RWPE2 (cell line): ENCODE results near the gene LDB3.

ENCODE experiments used
- ATAC-seq: fragments of 200-7000 bp; cut with Tn5 transposase; 3 replicates; pipeline ENCODE4 v1.9.1; 2021; ENCODE audit warnings: low read depth
- DNase-seq: peaks from one replicate; pipeline ENCODE4 v3.0.0-alpha.2; 2020; ENCODE audit warnings: low spot score
- H3K27ac ChIP-seq: fragments of 450-650 bp; 2 replicates; pipeline ENCODE4 v1.5.1; 2017; ENCODE audit warnings: mild to moderate bottlenecking; ENCODE audit not compliant: poor library complexity, severe bottlenecking
- H3K27me3 ChIP-seq: fragments of 250-450 bp; sonication (Bioruptor Pico); 2 replicates; pipeline ENCODE4 v1.5.1; 2021; ENCODE audit warnings: mild to moderate bottlenecking, moderate library complexity; ENCODE audit not compliant: insufficient read depth, poor library complexity, severe bottlenecking
- H3K36me3 ChIP-seq: fragments of 250-450 bp; sonication (Bioruptor Pico); 2 replicates; pipeline ENCODE4 v1.5.1; 2020; ENCODE audit warnings: low read depth, mild to moderate bottlenecking, moderate library complexity
- H3K4me1 ChIP-seq: fragments of 250-450 bp; sonication (Bioruptor Pico); 2 replicates; pipeline ENCODE4 v1.5.1; 2021; ENCODE audit warnings: mild to moderate bottlenecking, moderate library complexity; ENCODE audit not compliant: insufficient read depth, poor library complexity, severe bottlenecking
- H3K4me3 ChIP-seq: fragments of 250-450 bp; sonication (Bioruptor Pico); 2 replicates; pipeline ENCODE4 v1.5.1; 2021; ENCODE audit warnings: mild to moderate bottlenecking, moderate library complexity; ENCODE audit not compliant: severe bottlenecking
- H3K9me3 ChIP-seq: fragments of 250-450 bp; sonication (Bioruptor Pico); 2 replicates; pipeline ENCODE4 v1.5.1; 2021; ENCODE audit warnings: mild to moderate bottlenecking, moderate library complexity; ENCODE audit not compliant: severe bottlenecking
- CTCF ChIP-seq: fragments of 450-650 bp; IDR thresholded peaks from one replicate; pipeline ENCODE4 v1.5.1; 2017; ENCODE audit warnings: mild to moderate bottlenecking, moderate library complexity; ENCODE audit not compliant: poor library complexity, severe bottlenecking

Gene LDB3

GRCh38 chr10:86647773-86648703 lies 20.3 kb upstream of the LDB3 start:
- DNase-seq, result no peak
- no peaks in the 10 kb centered on the region for H3K36me3 ChIP-seq
- no peaks in the 10 kb centered on the region for H3K9me3 ChIP-seq
- peak; percentile 51 for ATAC-seq
- TF ChIP-seq CTCF, result no peak
- peak overlapping the region; percentile 80 for H3K27ac ChIP-seq
- no peaks in the 10 kb centered on the region for H3K27me3 ChIP-seq
- H3K4me1 ChIP-seq, result peaks cover 31% of the 10 kb centered on the region
- H3K4me3 ChIP-seq, result no peak overlapping the region

GRCh38 chr10:86648704-86649427 lies 19.4 kb upstream of the LDB3 start:
- H3K4me1 ChIP-seq, result peaks cover 27% of the 10 kb centered on the region
- TF ChIP-seq CTCF, result no peak
- no peaks in the 10 kb centered on the region for H3K27me3 ChIP-seq
- no peak overlapping the region for H3K4me3 ChIP-seq
- no peaks in the 10 kb centered on the region for H3K36me3 ChIP-seq
- DNase-seq (peak; percentile 96), ATAC-seq (peak; percentile 94)
- H3K9me3 ChIP-seq, result no peaks in the 10 kb centered on the region
- H3K27ac ChIP-seq, result peak overlapping the region; percentile 80

GRCh38 chr10:86649471-86650150 lies 18.7 kb upstream of the LDB3 start:
- ATAC-seq (no peak), DNase-seq (peak; percentile 47)
- Histone ChIP-seq H3K27ac (peak overlapping the region; percentile 80), H3K4me1 (peaks cover 21% of the 10 kb centered on the region), H3K27me3 (no peaks in the 10 kb centered on the region), H3K4me3 (no peak overlapping the region), H3K9me3 (no peaks in the 10 kb centered on the region), H3K36me3 (no peaks in the 10 kb centered on the region)
- no peak for TF ChIP-seq CTCF

GRCh38 chr10:86650151-86650550 lies 18.2 kb upstream of the LDB3 start:
- ATAC-seq, result no peak
- H3K9me3 ChIP-seq, result no peaks in the 10 kb centered on the region
- H3K4me1 ChIP-seq, result peaks cover 21% of the 10 kb centered on the region
- H3K4me3 ChIP-seq, result no peak overlapping the region
- DNase-seq, result peak; percentile 39
- TF ChIP-seq CTCF, result no peak
- peak overlapping the region; percentile 80 for H3K27ac ChIP-seq
- H3K27me3 ChIP-seq, result no peaks in the 10 kb centered on the region
- no peaks in the 10 kb centered on the region for H3K36me3 ChIP-seq
